Neural crest cell (in vitro differentiated cells): ENCODE results near the gene CNTN4. TPM values are rescaled to one million over a fixed set of nuclear protein-coding genes. Genes with fewer than 3 reads are reported as not detected.

Experiments
- DNase-seq: peaks from one replicate; pipeline ENCODE4 v3.0.0; 2021; ENCODE audit warnings: low read depth, mixed read lengths, low spot score
- H3K27ac Mint-ChIP-seq: one replicate; pipeline ENCODE4 v1.8.0; 2021; ENCODE audit warnings: mild to moderate bottlenecking, mixed read lengths; ENCODE audit not compliant: unreplicated experiment
- H3K27me3 Mint-ChIP-seq: 2 replicates; pipeline ENCODE4 v1.8.0; 2021; ENCODE audit warnings: low read depth, mild to moderate bottlenecking, mixed read lengths
- H3K36me3 Mint-ChIP-seq: 2 replicates; pipeline ENCODE4 v1.8.0; 2021; ENCODE audit warnings: low read depth, mild to moderate bottlenecking, mixed read lengths
- H3K4me1 Mint-ChIP-seq: 2 replicates; pipeline ENCODE4 v1.8.0; 2021; ENCODE audit warnings: mixed read lengths
- H3K4me3 Mint-ChIP-seq: one replicate; pipeline ENCODE4 v1.8.0; 2021; ENCODE audit warnings: mild to moderate bottlenecking, mixed read lengths
- H3K9me3 Mint-ChIP-seq: 2 replicates; pipeline ENCODE4 v1.8.0; 2021; ENCODE audit warnings: mixed read lengths
- CTCF ChIP-seq: fragments of 200-600 bp; sonication (generic); conservative IDR thresholded peaks from 2 replicates; pipeline ENCODE4 v1.5.0; 2021; ENCODE audit warnings: antibody characterized with exemption, mild to moderate bottlenecking
- total RNA-seq: library from RNA; stranded (reverse); gene quantifications from 2 replicates; pipeline ENCODE4 v1.2.1, GENCODE V29; 2021

Gene CNTN4
- total RNA-seq, 1 donor from 2014 or later: 2.9 TPM

GRCh38 chr3:2927259-2927658 is 828.6 kb downstream of the CNTN4 start:
- Mint-ChIP-seq H3K27ac (no peak overlapping the region), H3K4me1 (no peaks in the 10 kb centered on the region), H3K27me3 (peaks cover 16% of the 10 kb centered on the region), H3K4me3 (no peak overlapping the region), H3K9me3 (no peaks in the 10 kb centered on the region), H3K36me3 (peaks cover 2% of the 10 kb centered on the region)
- no peak for TF ChIP-seq CTCF
- no peak for DNase-seq

GRCh38 chr3:2929574-2929973 is 830.9 kb downstream of the CNTN4 start:
- no peak overlapping the region for H3K4me3 Mint-ChIP-seq
- peaks cover 3% of the 10 kb centered on the region for H3K9me3 Mint-ChIP-seq
- H3K36me3 Mint-ChIP-seq: peaks cover 2% of the 10 kb centered on the region
- DNase-seq: no peak
- H3K27ac Mint-ChIP-seq: no peak overlapping the region
- no peak for TF ChIP-seq CTCF
- H3K4me1 Mint-ChIP-seq: no peaks in the 10 kb centered on the region
- H3K27me3 Mint-ChIP-seq: peaks cover 14% of the 10 kb centered on the region

- Mint-ChIP-seq H3K36me3 (peaks cover 2% of the 10 kb centered on the region), H3K27ac (no peak overlapping the region), H3K4me3 (no peak overlapping the region), H3K9me3 (peaks cover 3% of the 10 kb centered on the region), H3K27me3 (peaks cover 8% of the 10 kb centered on the region), H3K4me1 (no peaks in the 10 kb centered on the region)
- no peak for DNase-seq
- no peak for TF ChIP-seq CTCF
Measured at GRCh38 chr3:2931265-2931664, 832.6 kb downstream of the CNTN4 start.

GRCh38 chr3:2934541-2934940 is 835.9 kb downstream of the CNTN4 start:
- Mint-ChIP-seq H3K27me3 (peaks cover 3% of the 10 kb centered on the region), H3K4me1 (no peaks in the 10 kb centered on the region), H3K9me3 (peaks cover 3% of the 10 kb centered on the region), H3K27ac (no peak overlapping the region), H3K4me3 (no peak overlapping the region), H3K36me3 (peaks cover 2% of the 10 kb centered on the region)
- DNase-seq: no peak
- no peak for TF ChIP-seq CTCF

- no peak overlapping the region for H3K27ac Mint-ChIP-seq
- peaks cover 14% of the 10 kb centered on the region for H3K27me3 Mint-ChIP-seq
- peaks cover 3% of the 10 kb centered on the region for H3K9me3 Mint-ChIP-seq
- no peak for DNase-seq
- H3K4me3 Mint-ChIP-seq: no peak overlapping the region
- H3K4me1 Mint-ChIP-seq: no peaks in the 10 kb centered on the region
- H3K36me3 Mint-ChIP-seq: no peaks in the 10 kb centered on the region
- no peak for TF ChIP-seq CTCF
Measured at GRCh38 chr3:2937055-2937454, 838.4 kb downstream of the CNTN4 start.

GRCh38 chr3:2937592-2937991 is 838.9 kb downstream of the CNTN4 start:
- Mint-ChIP-seq H3K9me3 (peaks cover 3% of the 10 kb centered on the region), H3K4me3 (no peak overlapping the region), H3K36me3 (no peaks in the 10 kb centered on the region), H3K27me3 (peaks cover 14% of the 10 kb centered on the region), H3K27ac (no peak overlapping the region), H3K4me1 (no peaks in the 10 kb centered on the region)
- DNase-seq: no peak
- no peak for TF ChIP-seq CTCF
